Choroid plexus epithelial cell (primary cell): ENCODE measurements around the gene SNX18.

Source experiments
- DNase-seq: peaks from one replicate; pipeline ENCODE4 v3.0.0-alpha.2; 2010; ENCODE audit warnings: low read depth
- H3K4me3 ChIP-seq: 2 replicates; pipeline ENCODE4 v1.5.1; 2011; ENCODE audit warnings: low read depth, mild to moderate bottlenecking, control low read depth, low read length, moderate library complexity
- TF ChIP-seq, protein P1 (sequence below): conservative IDR thresholded peaks from 2 replicates; pipeline ENCODE4 v1.5.1; 2011; ENCODE audit warnings: low read depth, mild to moderate bottlenecking, control low read depth, inconsistent platforms, low read length, moderate library complexity

The SNX18 gene

DNA sequence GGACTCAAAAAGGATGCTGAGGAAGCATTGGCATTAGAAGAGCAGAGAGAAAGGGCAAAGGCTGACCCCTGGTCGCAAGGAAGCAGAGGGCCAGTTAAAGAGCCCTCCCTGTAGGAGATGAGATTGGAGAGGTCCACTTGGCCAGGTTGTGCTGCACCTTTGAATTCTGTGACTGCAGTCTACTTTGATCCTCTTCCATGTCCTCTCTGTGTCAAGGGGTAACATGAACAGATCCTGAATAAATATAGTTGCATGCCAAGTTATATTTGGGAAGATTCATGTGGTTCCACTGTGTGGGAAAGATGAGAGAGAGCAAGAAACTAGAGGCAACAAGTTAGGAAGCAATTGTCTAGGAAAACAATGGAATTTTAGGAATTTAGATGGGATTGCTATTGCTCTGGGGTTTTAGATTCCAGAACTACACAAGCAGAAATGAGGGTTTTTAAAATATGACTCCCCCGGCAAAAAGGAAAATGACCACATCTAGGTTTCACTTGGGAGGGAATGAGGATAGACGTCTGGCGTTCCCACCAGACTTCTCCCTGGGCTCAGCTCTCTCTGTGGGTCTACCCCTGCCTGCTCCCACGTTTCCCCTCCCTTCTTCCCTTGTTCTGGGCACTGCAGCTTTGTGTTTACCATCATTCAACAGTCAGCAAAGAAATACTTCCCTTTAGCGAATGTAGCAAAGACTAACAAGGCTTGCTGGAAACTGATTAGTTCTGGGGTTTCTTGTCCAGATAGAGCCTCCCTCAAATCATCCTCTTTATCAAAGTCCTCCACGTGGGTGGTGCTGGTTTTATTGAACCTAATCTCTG lies 63.6 kb downstream of the SNX18 start:
- H3K4me3 ChIP-seq, result no peak overlapping the region
- DNase-seq, result no peak
- TF ChIP-seq, protein P1, sequence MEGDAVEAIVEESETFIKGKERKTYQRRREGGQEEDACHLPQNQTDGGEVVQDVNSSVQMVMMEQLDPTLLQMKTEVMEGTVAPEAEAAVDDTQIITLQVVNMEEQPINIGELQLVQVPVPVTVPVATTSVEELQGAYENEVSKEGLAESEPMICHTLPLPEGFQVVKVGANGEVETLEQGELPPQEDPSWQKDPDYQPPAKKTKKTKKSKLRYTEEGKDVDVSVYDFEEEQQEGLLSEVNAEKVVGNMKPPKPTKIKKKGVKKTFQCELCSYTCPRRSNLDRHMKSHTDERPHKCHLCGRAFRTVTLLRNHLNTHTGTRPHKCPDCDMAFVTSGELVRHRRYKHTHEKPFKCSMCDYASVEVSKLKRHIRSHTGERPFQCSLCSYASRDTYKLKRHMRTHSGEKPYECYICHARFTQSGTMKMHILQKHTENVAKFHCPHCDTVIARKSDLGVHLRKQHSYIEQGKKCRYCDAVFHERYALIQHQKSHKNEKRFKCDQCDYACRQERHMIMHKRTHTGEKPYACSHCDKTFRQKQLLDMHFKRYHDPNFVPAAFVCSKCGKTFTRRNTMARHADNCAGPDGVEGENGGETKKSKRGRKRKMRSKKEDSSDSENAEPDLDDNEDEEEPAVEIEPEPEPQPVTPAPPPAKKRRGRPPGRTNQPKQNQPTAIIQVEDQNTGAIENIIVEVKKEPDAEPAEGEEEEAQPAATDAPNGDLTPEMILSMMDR, result no peak

- H3K4me3 ChIP-seq, result no peak overlapping the region
- TF ChIP-seq, protein P1, result no peak
- peak; percentile 61 for DNase-seq
Measured at GRCh38 chr5:54581831-54582548, 64.4 kb downstream of the SNX18 start.

DNA sequence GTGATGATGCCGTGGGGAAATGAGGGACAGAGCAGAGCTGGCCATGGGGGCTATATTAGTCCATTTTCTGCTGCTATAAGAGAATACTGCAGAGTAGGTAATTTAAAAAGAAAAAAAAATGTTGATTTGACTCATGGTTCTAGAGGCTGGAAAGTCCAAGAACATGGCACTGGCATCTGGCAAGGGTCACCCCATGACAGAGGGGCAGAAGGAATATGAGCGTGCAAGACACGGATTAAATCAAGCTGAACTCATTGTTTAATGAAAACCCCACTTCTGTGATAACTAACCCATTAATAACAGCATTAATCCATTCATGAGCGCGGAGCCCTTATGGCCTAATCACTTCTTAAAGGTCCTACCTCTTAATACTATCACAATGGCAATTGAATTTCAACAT lies 68.8 kb downstream of the SNX18 start:
- H3K4me3 ChIP-seq, result no peak overlapping the region
- TF ChIP-seq, protein P1, result no peak
- DNase-seq, result no peak

DNA sequence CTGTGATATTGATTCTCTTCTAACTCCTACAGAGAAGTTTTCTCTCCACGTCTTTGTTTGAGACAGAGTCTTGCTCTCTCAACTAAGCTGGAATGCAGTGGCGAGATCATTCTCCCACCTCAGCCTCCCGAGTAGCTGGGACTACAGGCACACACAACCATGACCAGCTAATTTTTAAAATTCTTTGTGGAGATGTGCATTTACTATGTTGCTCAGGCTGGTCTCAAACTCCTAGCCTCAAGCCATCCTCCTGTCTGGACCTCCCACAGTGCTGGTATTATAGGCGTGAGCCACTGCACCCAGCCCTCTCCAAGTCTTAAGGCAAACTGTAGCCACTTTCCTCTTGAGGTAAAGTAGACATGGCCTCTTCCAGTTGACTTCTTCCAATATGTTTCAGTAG lies 72.2 kb downstream of the SNX18 start:
- no peak overlapping the region for H3K4me3 ChIP-seq
- no peak for DNase-seq
- TF ChIP-seq, protein P1, result no peak

- no peak overlapping the region for H3K4me3 ChIP-seq
- DNase-seq, result no peak
Measured at GRCh38 chr5:54590824-54591223, 73.3 kb downstream of the SNX18 start.

DNA sequence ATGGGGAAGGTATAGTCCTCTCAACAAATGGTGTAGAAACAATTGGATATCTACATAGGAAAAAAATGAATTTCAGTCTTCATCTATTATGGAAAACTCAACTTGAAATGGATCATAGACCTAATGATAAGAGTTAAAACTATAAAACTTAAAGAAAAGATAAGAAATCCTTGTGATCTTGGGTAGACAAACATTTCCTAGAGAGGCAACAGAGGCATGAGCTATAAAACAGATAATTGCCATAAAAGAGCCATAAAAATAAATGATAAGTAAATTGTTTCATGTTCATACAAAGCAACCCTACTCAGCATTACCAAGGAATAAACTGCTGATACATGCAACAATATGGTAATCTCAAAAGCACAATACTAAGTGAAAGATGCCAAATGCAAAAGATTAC lies 76.2 kb downstream of the SNX18 start:
- H3K4me3 ChIP-seq, result no peak overlapping the region
- TF ChIP-seq, protein P1, result no peak
- DNase-seq, result no peak

More at GRCh38 chr5:54590824-54591223, 73.3 kb downstream of the SNX18 start:
- TF ChIP-seq, protein P1, result no peak
